GM19455 (cell line): ENCODE measurements around the gene TMEM170A.

Source experiments
- ATAC-seq: cut with Tn5 transposase; IDR thresholded peaks from one replicate; pipeline ENCODE4 v1.9.1; 2021; ENCODE audit not compliant: unreplicated experiment

TMEM170A gene

GRCh38 chr16:75406943-75407342 is 57.5 kb downstream of the TMEM170A start:
- ATAC-seq = no peak

GRCh38 chr16:75402821-75403475 is 61.5 kb downstream of the TMEM170A start:
- ATAC-seq = no peak

- no peak for ATAC-seq
Measured at GRCh38 chr16:75402159-75402820, 62.2 kb downstream of the TMEM170A start.

- ATAC-seq = no peak
Measured at GRCh38 chr16:75401691-75402090, 62.8 kb downstream of the TMEM170A start.

GRCh38 chr16:75398333-75398732 is 66.2 kb downstream of the TMEM170A start:
- no peak for ATAC-seq

- ATAC-seq = no peak
Measured at GRCh38 chr16:75394941-75395340, 69.5 kb downstream of the TMEM170A start.
